GM12878 (cell line): ENCODE results near the gene ERC1.

ENCODE experiments used
- CBFB ChIP-seq: IDR thresholded peaks from 2 replicates; pipeline ENCODE4 v1.6.1; 2016; ENCODE audit warnings: antibody characterized with exemption, low read depth
- CBX5 ChIP-seq: sonication (generic); IDR thresholded peaks from 2 replicates; pipeline ENCODE4 v1.6.1; 2016; ENCODE audit warnings: low read depth, moderate library complexity, mild to moderate bottlenecking, inconsistent platforms
- GABPA ChIP-seq: IDR thresholded peaks from 2 replicates; pipeline ENCODE4 v1.6.1; 2014; ENCODE audit warnings: antibody characterized with exemption, low read depth, mild to moderate bottlenecking, inconsistent platforms
- KLF5 ChIP-seq: fragments of 450-650 bp; IDR thresholded peaks from 2 replicates; pipeline ENCODE4 v1.6.1; 2014; ENCODE audit warnings: mild to moderate bottlenecking; ENCODE audit not compliant: partially characterized antibody
- MXI1 ChIP-seq: fragments of 150-350 bp; IDR thresholded peaks from 2 replicates; pipeline ENCODE4 v1.6.1; 2011; ENCODE audit warnings: low read depth, mild to moderate bottlenecking, inconsistent platforms, low read length, improper control_type of control experiment
- MYC ChIP-seq: IDR thresholded peaks from 2 replicates; pipeline ENCODE4 v1.6.1; 2011; ENCODE audit warnings: mild to moderate bottlenecking, low read length, moderate library complexity, inconsistent platforms; ENCODE audit not compliant: insufficient read depth, insufficient replicate concordance, insufficient read length, severe bottlenecking
- NFIC ChIP-seq: IDR thresholded peaks from 2 replicates; pipeline ENCODE4 v1.6.1; 2012; ENCODE audit warnings: low read depth, mild to moderate bottlenecking, inconsistent platforms, low read length, moderate library complexity
- RAD21 ChIP-seq: IDR thresholded peaks from 2 replicates; pipeline ENCODE4 v1.6.1; 2011; ENCODE audit warnings: mild to moderate bottlenecking, low read depth, low read length, moderate library complexity; ENCODE audit not compliant: insufficient read depth
- TF ChIP-seq, protein P1 (sequence below), 3 experiments: IDR thresholded peaks in 2 of 3; conservative IDR thresholded peaks in 1 of 3; 2 replicates each; pipeline ENCODE4 v1.5.1; 2011; ENCODE audit warnings: low read depth in 3 of 3, low read length in 3 of 3, mild to moderate bottlenecking in 3 of 3, control low read depth in 2 of 3, moderate library complexity in 2 of 3, inconsistent platforms in 1 of 3, mixed read lengths in 1 of 3; ENCODE audit not compliant: control insufficient read depth in 2 of 3, insufficient read depth in 1 of 3; ENCODE audit errors: extremely low read depth in 1 of 3
- TF ChIP-seq, protein P2 (sequence below): IDR thresholded peaks from 2 replicates; pipeline ENCODE4 v1.6.1; 2011; ENCODE audit warnings: borderline replicate concordance, low read depth, mild to moderate bottlenecking, moderate library complexity, low read length; ENCODE audit not compliant: insufficient read depth, poor library complexity, severe bottlenecking
- TF ChIP-seq, protein P3 (sequence below): IDR thresholded peaks from 2 replicates; pipeline ENCODE4 v1.6.1; 2011; ENCODE audit warnings: mild to moderate bottlenecking, low read depth, low read length, moderate library complexity; ENCODE audit not compliant: insufficient replicate concordance
- TF ChIP-seq, protein P4 (sequence below): IDR thresholded peaks from 2 replicates; pipeline ENCODE4 v1.6.1; 2012; ENCODE audit warnings: mild to moderate bottlenecking, low read depth, low read length
- TF ChIP-seq, protein P5 (sequence below): IDR thresholded peaks from 2 replicates; pipeline ENCODE4 v1.6.1; 2012; ENCODE audit warnings: low read depth, low read length, improper control_type of control experiment

DNA sequence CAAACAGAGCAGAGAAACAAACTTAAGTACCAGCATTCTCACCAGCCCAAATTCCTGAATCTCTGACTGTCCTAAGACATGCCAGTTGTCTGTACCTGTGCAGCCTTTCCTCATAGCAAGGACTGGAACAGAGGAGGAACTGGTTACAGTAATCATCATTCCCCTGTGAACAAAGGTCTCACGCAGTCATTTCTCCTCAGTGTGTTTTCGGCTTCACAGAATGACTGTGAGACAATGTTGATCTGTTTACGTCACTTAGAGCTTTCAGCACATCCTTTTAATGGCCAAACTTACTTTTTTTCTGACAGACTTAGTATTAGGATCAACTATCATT lies 434.3 kb downstream of the ERC1 start:
- TF ChIP-seq KLF5 (no peak), GABPA (no peak), CBFB (no peak), MYC (no peak), RAD21 (no peak), NFIC (no peak), MXI1 (no peak), CBX5 (no peak)
- TF ChIP-seq, protein P1, sequence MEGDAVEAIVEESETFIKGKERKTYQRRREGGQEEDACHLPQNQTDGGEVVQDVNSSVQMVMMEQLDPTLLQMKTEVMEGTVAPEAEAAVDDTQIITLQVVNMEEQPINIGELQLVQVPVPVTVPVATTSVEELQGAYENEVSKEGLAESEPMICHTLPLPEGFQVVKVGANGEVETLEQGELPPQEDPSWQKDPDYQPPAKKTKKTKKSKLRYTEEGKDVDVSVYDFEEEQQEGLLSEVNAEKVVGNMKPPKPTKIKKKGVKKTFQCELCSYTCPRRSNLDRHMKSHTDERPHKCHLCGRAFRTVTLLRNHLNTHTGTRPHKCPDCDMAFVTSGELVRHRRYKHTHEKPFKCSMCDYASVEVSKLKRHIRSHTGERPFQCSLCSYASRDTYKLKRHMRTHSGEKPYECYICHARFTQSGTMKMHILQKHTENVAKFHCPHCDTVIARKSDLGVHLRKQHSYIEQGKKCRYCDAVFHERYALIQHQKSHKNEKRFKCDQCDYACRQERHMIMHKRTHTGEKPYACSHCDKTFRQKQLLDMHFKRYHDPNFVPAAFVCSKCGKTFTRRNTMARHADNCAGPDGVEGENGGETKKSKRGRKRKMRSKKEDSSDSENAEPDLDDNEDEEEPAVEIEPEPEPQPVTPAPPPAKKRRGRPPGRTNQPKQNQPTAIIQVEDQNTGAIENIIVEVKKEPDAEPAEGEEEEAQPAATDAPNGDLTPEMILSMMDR (IDR thresholded peaks at IDR 0.05 in 2 of 3, conservative IDR thresholded peaks at IDR 0.05 in 1 of 3; ENCODE audit: control insufficient read depth in 2 of 3, extremely low read depth in 1 of 3, insufficient read depth in 1 of 3, low read depth in 3 of 3, low read length in 3 of 3): no peak
- TF ChIP-seq, protein P2, sequence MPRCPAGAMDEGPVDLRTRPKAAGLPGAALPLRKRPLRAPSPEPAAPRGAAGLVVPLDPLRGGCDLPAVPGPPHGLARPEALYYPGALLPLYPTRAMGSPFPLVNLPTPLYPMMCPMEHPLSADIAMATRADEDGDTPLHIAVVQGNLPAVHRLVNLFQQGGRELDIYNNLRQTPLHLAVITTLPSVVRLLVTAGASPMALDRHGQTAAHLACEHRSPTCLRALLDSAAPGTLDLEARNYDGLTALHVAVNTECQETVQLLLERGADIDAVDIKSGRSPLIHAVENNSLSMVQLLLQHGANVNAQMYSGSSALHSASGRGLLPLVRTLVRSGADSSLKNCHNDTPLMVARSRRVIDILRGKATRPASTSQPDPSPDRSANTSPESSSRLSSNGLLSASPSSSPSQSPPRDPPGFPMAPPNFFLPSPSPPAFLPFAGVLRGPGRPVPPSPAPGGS: no peak
- TF ChIP-seq, protein P3, sequence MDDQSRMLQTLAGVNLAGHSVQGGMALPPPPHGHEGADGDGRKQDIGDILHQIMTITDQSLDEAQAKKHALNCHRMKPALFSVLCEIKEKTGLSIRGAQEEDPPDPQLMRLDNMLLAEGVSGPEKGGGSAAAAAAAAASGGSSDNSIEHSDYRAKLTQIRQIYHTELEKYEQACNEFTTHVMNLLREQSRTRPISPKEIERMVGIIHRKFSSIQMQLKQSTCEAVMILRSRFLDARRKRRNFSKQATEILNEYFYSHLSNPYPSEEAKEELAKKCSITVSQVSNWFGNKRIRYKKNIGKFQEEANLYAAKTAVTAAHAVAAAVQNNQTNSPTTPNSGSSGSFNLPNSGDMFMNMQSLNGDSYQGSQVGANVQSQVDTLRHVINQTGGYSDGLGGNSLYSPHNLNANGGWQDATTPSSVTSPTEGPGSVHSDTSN: no peak
- TF ChIP-seq, protein P4, sequence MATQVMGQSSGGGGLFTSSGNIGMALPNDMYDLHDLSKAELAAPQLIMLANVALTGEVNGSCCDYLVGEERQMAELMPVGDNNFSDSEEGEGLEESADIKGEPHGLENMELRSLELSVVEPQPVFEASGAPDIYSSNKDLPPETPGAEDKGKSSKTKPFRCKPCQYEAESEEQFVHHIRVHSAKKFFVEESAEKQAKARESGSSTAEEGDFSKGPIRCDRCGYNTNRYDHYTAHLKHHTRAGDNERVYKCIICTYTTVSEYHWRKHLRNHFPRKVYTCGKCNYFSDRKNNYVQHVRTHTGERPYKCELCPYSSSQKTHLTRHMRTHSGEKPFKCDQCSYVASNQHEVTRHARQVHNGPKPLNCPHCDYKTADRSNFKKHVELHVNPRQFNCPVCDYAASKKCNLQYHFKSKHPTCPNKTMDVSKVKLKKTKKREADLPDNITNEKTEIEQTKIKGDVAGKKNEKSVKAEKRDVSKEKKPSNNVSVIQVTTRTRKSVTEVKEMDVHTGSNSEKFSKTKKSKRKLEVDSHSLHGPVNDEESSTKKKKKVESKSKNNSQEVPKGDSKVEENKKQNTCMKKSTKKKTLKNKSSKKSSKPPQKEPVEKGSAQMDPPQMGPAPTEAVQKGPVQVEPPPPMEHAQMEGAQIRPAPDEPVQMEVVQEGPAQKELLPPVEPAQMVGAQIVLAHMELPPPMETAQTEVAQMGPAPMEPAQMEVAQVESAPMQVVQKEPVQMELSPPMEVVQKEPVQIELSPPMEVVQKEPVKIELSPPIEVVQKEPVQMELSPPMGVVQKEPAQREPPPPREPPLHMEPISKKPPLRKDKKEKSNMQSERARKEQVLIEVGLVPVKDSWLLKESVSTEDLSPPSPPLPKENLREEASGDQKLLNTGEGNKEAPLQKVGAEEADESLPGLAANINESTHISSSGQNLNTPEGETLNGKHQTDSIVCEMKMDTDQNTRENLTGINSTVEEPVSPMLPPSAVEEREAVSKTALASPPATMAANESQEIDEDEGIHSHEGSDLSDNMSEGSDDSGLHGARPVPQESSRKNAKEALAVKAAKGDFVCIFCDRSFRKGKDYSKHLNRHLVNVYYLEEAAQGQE: no peak
- TF ChIP-seq, protein P5, sequence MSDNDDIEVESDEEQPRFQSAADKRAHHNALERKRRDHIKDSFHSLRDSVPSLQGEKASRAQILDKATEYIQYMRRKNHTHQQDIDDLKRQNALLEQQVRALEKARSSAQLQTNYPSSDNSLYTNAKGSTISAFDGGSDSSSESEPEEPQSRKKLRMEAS: no peak
